Activated CD4-positive, alpha-beta T cell treated with anti-CD3 and anti-CD28 coated beads, Interleukin-2, amount 50 U/mL, for 1 hour (primary cell): Measurements from ENCODE around the gene SEC14L5.
A peak's percentile ranks its signal among the peaks of the same experiment; 100 is the strongest.
"Not testable (repeated sequence)": the region's sequence is repeated elsewhere in the genome, so short reads cannot be mapped to it uniquely, and the experiment has no call there.

Experiments used
- DNase-seq: peaks from one replicate; pipeline ENCODE4 v3.0.0-alpha.2; 2020

SEC14L5 gene

DNA sequence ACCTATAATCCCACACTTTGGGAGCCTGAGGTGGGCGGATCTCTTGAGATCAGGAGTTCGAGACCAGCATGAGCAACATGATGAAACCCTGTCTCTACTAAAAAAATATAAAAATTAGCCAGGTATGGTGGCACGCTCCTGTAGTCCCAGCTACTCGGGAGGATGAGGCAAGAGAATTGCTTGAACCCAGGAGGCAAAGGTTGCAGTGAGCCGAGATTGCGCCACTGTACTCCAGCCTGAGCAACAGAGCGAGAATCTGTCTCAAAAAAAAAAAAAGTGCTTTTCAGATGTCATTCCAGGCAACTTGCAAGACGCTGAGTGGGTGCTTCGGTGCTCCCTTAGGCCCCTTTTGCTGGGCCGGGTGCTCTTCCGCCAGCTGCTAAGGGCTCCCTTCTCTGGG lies 86.5 kb downstream of the SEC14L5 start:
- DNase-seq: not testable (repeated sequence)

DNA sequence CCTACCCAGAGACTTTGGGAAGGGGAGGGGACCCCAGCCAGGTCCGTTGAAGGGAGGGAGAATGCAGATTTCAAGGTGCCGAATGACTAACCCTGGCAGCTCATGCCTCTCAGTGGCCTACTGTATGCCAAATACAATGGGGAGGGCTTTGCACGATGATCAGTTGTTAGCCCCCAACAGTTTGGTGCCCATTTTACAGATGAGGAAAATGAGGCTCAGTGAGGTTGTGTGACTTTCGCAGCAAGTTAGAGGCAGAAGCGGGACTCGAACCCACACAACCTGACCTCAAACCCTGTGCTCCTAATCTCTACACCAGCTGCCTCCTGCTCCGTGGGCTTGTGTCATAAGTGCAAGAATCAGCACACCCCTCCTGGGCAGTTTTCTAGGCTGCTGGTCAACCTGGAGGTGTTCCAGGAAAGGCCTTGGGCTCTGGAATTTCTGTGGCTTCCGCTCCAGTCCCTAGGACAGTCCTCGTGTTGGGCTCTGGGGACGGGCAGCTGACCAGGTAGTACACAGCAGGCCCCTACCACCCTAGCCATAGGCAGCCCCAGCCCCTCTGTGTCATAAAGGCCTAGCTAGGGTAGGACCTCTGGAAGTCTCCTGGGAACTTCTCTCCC lies 87.5 kb downstream of the SEC14L5 start:
- DNase-seq: no peak

GRCh38 chr16:5046914-5047313 lies 88.8 kb downstream of the SEC14L5 start:
- no peak for DNase-seq

- no peak for DNase-seq
These were observed 97.0 kb downstream of the SEC14L5 start for GRCh38 chr16:5054876-5055865.

GRCh38 chr16:5056352-5056751 lies 98.2 kb downstream of the SEC14L5 start:
- peak; percentile 32 for DNase-seq

GRCh38 chr16:5058476-5058875 lies 100.3 kb downstream of the SEC14L5 start:
- DNase-seq: no peak

GRCh38 chr16:5059386-5060072 lies 101.4 kb downstream of the SEC14L5 start:
- no peak for DNase-seq

DNA sequence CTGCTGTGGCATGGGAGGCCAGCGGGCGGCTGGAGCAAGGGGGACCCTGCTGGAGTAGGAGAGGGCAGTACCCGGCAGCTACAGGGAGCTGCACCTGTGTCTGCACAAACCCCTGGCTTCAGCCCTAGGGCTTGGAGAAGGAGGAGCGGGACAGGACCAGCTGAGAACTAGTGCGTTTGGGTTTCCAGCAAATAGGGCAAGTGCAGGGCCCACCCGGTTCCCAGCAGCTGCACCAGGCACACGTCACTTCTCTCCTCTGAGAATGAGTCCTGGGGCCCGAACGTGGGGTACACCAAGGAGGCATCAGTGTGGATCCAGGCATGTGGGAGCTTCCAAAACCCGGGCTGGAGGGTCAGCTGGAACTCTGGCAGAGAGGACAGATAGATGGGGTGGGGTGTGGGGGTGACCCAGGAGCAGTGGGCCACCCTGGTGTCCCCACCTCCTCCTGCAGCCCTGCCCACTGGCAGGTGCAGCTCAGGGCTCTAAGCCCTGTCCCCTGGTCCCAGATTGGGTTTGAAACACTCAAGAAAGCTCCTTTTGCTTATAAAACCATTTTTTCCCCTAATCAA lies 102.0 kb downstream of the SEC14L5 start:
- no peak for DNase-seq

GRCh38 chr16:5062051-5062450 lies 103.9 kb downstream of the SEC14L5 start:
- no peak for DNase-seq

DNA sequence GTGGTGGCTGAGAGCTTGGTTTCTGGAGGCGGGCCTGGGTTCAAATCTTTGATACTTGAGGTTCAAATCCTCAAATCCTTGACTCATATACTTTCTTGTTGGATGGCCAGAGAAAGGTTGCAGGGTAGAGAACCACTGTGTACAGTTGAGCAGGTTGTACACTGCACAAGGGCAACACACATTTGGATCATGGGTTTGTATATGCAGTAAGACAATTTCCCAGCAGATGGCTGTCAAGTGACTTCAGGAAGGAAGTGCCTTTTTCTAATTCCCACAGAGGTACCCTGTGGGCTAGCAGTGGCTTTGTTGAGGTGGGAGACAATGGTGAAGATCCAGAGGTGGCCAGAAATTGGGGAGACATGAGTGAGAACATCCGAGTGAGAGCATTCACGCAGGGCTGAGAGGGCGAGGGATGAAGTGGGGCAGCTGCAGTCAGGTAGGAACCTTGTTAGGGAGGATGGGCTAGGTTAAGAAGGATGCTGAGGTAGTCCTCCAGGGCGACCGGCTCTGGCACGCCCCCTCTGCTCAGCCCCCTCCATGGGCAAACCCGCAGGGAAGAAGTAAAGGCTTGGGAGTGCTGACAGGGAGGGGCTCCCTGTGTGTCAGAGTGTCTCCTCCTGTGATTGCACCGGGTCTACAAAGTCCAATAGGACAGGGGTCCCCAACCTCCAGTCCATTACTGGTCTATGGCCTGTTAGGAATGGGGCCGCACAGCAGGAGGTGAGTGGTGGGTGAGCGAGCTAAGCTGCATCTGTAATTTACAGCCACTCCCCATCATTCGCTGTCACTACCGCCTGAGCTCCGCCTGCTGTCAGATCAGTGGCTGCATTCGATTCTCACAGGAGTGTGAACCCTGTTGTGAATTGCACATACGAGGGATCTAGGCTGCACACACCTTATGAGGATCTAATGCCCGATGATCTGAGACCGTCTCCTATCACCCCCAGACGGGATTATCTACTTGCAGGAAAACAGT lies 104.9 kb downstream of the SEC14L5 start:
- no peak for DNase-seq

DNA sequence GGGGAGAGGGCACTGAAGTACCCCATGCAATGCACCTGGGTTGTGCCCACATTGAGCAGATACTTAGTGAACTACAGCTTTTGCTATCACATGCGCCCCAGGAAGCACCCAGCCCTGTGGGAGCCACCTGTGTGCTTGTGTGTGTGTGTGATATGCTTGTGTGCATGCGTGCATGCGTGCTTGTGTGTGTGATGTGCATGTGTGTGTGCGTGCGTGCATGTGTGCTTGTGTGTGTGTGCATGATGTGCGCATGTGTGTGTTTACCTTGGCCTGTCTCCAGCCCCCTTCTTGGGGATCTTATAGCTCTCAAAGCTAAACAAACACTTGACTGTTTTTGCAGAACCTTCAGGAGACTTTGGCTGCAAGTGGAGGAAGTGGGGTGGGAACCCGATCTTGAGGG lies 106.8 kb downstream of the SEC14L5 start:
- no peak for DNase-seq

DNA sequence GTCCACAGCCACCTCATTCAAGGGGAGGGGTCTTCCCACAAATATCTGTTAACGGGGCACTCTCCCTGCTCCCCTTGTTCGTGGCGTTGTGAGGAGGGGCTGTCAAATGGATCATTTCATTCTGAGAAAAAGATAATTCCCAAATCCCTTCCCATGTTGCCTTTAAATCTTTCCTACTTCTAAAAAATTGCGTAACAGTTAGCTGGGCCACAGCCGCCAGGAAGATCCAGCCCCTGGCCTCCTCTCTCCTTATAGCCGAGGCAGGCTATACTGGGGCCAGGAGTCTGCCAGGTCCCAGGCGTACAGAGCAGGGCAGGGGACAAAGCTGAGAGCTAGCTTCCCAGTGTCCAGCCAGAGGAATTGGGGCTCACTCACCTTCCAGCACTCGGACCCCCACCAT lies 107.2 kb downstream of the SEC14L5 start:
- no peak for DNase-seq

DNA sequence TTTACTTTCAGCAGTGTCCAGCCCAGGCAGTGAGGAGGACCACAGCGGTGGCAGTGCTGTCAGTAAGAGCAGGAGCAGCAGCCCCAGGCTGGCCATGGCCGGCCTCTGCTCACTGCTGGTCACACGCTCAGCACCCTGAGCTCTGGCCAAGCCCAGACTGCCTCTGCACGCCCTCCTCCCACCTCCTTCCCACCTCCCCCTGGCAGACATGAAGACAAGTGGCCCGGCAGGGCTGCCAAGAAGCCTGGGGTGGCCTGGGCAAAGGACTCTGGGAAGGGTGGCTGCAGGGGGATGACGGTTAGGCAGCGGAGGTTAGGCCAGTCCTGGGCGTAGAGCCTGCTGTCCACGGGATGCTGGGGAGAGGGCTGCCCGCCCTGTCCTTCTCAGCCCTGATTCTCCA lies 107.7 kb downstream of the SEC14L5 start, which contains the start of gene C16orf89:
C16orf89 (minus strand) TSS at position 144 of the 400 bp plus-strand sequence; CDS start at position 96, 48 bp downstream.
- no peak for DNase-seq

DNA sequence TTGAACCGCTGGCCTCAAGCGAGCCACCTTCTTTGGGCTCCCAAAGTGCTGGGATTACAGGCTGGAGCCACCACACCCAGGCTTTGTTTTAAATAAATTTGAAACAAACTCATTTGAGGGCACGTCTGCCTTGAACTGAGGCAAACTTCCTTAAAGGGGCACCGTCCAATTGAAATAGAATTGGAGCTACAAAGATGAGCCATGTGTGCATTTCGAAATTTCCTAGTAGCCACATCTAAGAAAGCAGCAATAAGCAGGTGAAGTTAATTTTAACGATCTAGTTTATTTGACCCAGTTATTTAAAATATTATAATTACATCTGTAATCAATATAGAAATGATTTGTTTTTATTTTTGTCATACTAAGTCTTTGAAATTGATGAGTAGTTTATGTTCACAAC lies 108.4 kb downstream of the SEC14L5 start:
- no peak for DNase-seq
